H9 (cell line): ENCODE measurements around the gene RPS23. TPM values are rescaled to one million over a fixed set of nuclear protein-coding genes. Genes with fewer than 3 reads are reported as not detected.
A peak's percentile ranks its signal among the peaks of the same experiment; 100 is the strongest.

Source experiments
- DNase-seq: peaks from one replicate; pipeline ENCODE4 v3.0.0-alpha.2; 2017
- H2AFZ ChIP-seq: one replicate; pipeline ENCODE4 v1.6.1; 2013; ENCODE audit warnings: mild to moderate bottlenecking, low read length, control low read depth, moderate library complexity
- H2AK5ac ChIP-seq: 2 replicates; pipeline ENCODE4 v1.6.1; 2013; ENCODE audit warnings: low read length, control low read depth, mixed read lengths; ENCODE audit not compliant: insufficient read length
- H2BK120ac ChIP-seq: one replicate; pipeline ENCODE4 v1.6.1; 2013; ENCODE audit warnings: low read depth, mild to moderate bottlenecking, low read length, control low read depth, inconsistent platforms; ENCODE audit not compliant: poor library complexity, severe bottlenecking
- H2BK12ac ChIP-seq: 2 replicates; pipeline ENCODE4 v1.6.1; 2013; ENCODE audit warnings: low read length, control low read depth, mixed read lengths, low read depth; ENCODE audit not compliant: insufficient read length
- H2BK15ac ChIP-seq: 2 replicates; pipeline ENCODE4 v1.6.1; 2013; ENCODE audit warnings: low read depth, low read length, control low read depth
- H2BK20ac ChIP-seq: one replicate; pipeline ENCODE4 v1.6.1; 2013; ENCODE audit warnings: low read depth, mild to moderate bottlenecking, low read length, control low read depth, inconsistent platforms; ENCODE audit not compliant: poor library complexity, severe bottlenecking
- H2BK5ac ChIP-seq: 2 replicates; pipeline ENCODE4 v1.6.1; 2013; ENCODE audit warnings: low read length, control low read depth, mixed read lengths; ENCODE audit not compliant: insufficient read length
- H3K14ac ChIP-seq: 2 replicates; pipeline ENCODE4 v1.6.1; 2013; ENCODE audit warnings: low read length, control low read depth; ENCODE audit not compliant: insufficient read depth
- H3K18ac ChIP-seq: 2 replicates; pipeline ENCODE4 v1.6.1; 2013; ENCODE audit warnings: low read depth, mild to moderate bottlenecking, mixed read lengths, low read length, control low read depth; ENCODE audit not compliant: insufficient read length
- H3K23ac ChIP-seq: 2 replicates; pipeline ENCODE4 v1.6.1; 2013; ENCODE audit warnings: low read length, control low read depth, mixed read lengths, low read depth; ENCODE audit not compliant: insufficient read length
- H3K23me2 ChIP-seq: 2 replicates; pipeline ENCODE4 v1.6.1; 2013; ENCODE audit warnings: low read depth, mild to moderate bottlenecking, mixed read lengths, low read length, control low read depth; ENCODE audit not compliant: insufficient read length, poor library complexity, severe bottlenecking
- H3K27ac ChIP-seq: 2 replicates; pipeline ENCODE4 v1.5.1; 2013; ENCODE audit warnings: low read length, control low read depth, mixed read lengths, low read depth; ENCODE audit not compliant: insufficient read length
- H3K27me3 ChIP-seq: 2 replicates; pipeline ENCODE4 v1.6.1; 2013; ENCODE audit warnings: low read length, control low read depth, inconsistent platforms; ENCODE audit not compliant: insufficient read depth
- H3K4ac ChIP-seq: 2 replicates; pipeline ENCODE4 v1.6.1; 2013; ENCODE audit warnings: low read depth, mild to moderate bottlenecking, control low read depth, inconsistent platforms, low read length, moderate library complexity
- H3K4me1 ChIP-seq: 2 replicates; pipeline ENCODE4 v1.6.1; 2013; ENCODE audit warnings: low read length, control low read depth, inconsistent platforms; ENCODE audit not compliant: insufficient read depth
- H3K4me2 ChIP-seq: 2 replicates; pipeline ENCODE4 v1.6.1; 2013; ENCODE audit warnings: low read length, control low read depth, mixed read lengths; ENCODE audit not compliant: insufficient read length, insufficient read depth
- H3K56ac ChIP-seq: 2 replicates; pipeline ENCODE4 v1.6.1; 2013; ENCODE audit warnings: low read depth, mild to moderate bottlenecking, mixed read lengths, low read length, control low read depth; ENCODE audit not compliant: insufficient read length
- H3K79me1 ChIP-seq: 2 replicates; pipeline ENCODE4 v1.6.1; 2013; ENCODE audit warnings: low read depth, mild to moderate bottlenecking, moderate library complexity, low read length, control low read depth, inconsistent platforms; ENCODE audit not compliant: insufficient read depth, poor library complexity, severe bottlenecking
- H3K79me2 ChIP-seq: 2 replicates; pipeline ENCODE4 v1.6.1; 2013; ENCODE audit warnings: low read length, control low read depth, inconsistent platforms; ENCODE audit not compliant: insufficient read depth
- H3K9ac ChIP-seq: 2 replicates; pipeline ENCODE4 v1.6.1; 2013; ENCODE audit warnings: low read length, control low read depth, mixed read lengths; ENCODE audit not compliant: insufficient read length; ENCODE audit errors: extremely low read depth
- H3K9me3 ChIP-seq: one replicate; pipeline ENCODE4 v1.6.1; 2013; ENCODE audit warnings: low read depth, low read length, inconsistent platforms; ENCODE audit not compliant: control insufficient read depth
- H3T11ph ChIP-seq: one replicate; pipeline ENCODE4 v1.6.1; 2013; ENCODE audit warnings: mild to moderate bottlenecking, low read length, control low read depth, inconsistent platforms
- H4K20me1 ChIP-seq: one replicate; pipeline ENCODE4 v1.6.1; 2013; ENCODE audit not compliant: control insufficient read depth, insufficient read length, insufficient read depth
- H4K5ac ChIP-seq: 2 replicates; pipeline ENCODE4 v1.6.1; 2013; ENCODE audit warnings: low read depth, mild to moderate bottlenecking, mixed read lengths, low read length, control low read depth; ENCODE audit not compliant: insufficient read length
- H4K8ac ChIP-seq: replicated peaks from 2 replicates; pipeline ENCODE4 v1.6.1; 2013; ENCODE audit warnings: low read length, control low read depth, mixed read lengths, low read depth; ENCODE audit not compliant: insufficient read length
- H4K91ac ChIP-seq: 2 replicates; pipeline ENCODE4 v1.6.1; 2013; ENCODE audit warnings: low read depth, mild to moderate bottlenecking, moderate library complexity, mixed read lengths, low read length, control low read depth; ENCODE audit not compliant: insufficient read length
- H3K27ac Mint-ChIP-seq, 3 experiments: 2 replicates in 2 of 3; 3 replicates in 1 of 3; pipeline ENCODE4 v1.8.0; 2020 to 2021; ENCODE audit warnings: mixed read lengths in 3 of 3, mild to moderate bottlenecking in 1 of 3, moderate library complexity in 1 of 3
- H3K27me3 Mint-ChIP-seq: 2 replicates; pipeline ENCODE4 v1.8.0; 2021; ENCODE audit warnings: low read depth, mild to moderate bottlenecking, moderate library complexity, mixed read lengths
- H3K36me3 Mint-ChIP-seq, 3 experiments: 2 replicates in 2 of 3; 3 replicates in 1 of 3; pipeline ENCODE4 v1.8.0; 2020 to 2021; ENCODE audit warnings: low read depth in 3 of 3, mixed read lengths in 3 of 3; ENCODE audit not compliant: insufficient read depth in 1 of 3
- H3K4me1 Mint-ChIP-seq, 2 experiments: 2 replicates each; pipeline ENCODE4 v1.8.0; 2020; ENCODE audit warnings: mixed read lengths in 2 of 2
- H3K4me3 Mint-ChIP-seq, 2 experiments: 2 replicates in 1 of 2; 3 replicates in 1 of 2; pipeline ENCODE4 v1.8.0; 2020 to 2021; ENCODE audit warnings: mild to moderate bottlenecking in 2 of 2, mixed read lengths in 2 of 2, moderate library complexity in 1 of 2
- H3K9me3 Mint-ChIP-seq, 2 experiments: 2 replicates in 1 of 2; 3 replicates in 1 of 2; pipeline ENCODE4 v1.8.0; 2020; ENCODE audit warnings: mild to moderate bottlenecking in 2 of 2, mixed read lengths in 2 of 2, moderate library complexity in 1 of 2
- WGBS: extraction: QIAGEN DNeasy Blood & Tissue Kit; methylation state at CpG from one replicate; pipeline ENCODE4 v1.1.7; 2013; ENCODE audit warnings: missing lambda C conversion rate, low lambda C conversion rate, mixed read lengths; ENCODE audit not compliant: insufficient read length; ENCODE audit errors: extremely low coverage; 5-methylcytosine and 5-hydroxymethylcytosine counted together
- total RNA-seq: library from RNA; stranded (reverse); gene quantifications from 2 replicates; pipeline ENCODE4 v1.2.1, GENCODE V29; 2021
- TF ChIP-seq, protein P1 (sequence below): fragments of 200-600 bp; sonication (generic); conservative IDR thresholded peaks from 3 replicates; pipeline ENCODE4 v1.8.0; 2021; ENCODE audit warnings: antibody characterized with exemption, mild to moderate bottlenecking

Gene RPS23
- total RNA-seq, 1 experiment from 2014 or later, result 2,916 TPM

DNA sequence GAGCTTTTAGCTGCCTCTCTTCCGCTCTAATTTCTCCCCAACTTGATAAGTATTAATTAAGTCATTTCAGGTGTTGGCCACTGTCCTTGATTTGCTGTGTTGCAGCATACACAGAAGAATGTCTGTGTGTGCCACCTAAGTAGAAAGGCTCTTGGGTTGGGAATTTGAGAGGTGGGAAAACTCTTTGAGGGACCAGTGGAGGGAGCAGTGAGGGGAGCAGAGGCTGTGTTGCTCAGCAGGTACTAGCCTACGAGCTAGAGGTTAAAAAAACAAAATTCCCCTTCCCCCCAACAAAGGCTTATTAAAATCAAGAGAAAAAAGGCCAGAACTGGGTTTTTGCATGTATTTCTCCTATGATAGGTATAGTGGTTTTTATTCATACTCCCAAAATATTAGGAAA is 20.9 kb downstream of the RPS23 start:
- H3K27ac ChIP-seq, result no peak overlapping the region

More for the DNA sequence above, 20.9 kb downstream of the RPS23 start:
- Histone ChIP-seq H2AK5ac (no peak overlapping the region), H2AFZ (no peak overlapping the region), H2BK20ac (no peak overlapping the region), H3K14ac (no peak overlapping the region), H2BK12ac (no peak overlapping the region), H3K23ac (no peak overlapping the region), H3K27me3 (no peaks in the 10 kb centered on the region), H3T11ph (no peak overlapping the region), H4K91ac (no peak overlapping the region), H3K18ac (no peak overlapping the region), H3K79me2 (no peaks in the 10 kb centered on the region), H3K23me2 (no peaks in the 10 kb centered on the region), H3K9me3 (no peaks in the 10 kb centered on the region), H3K56ac (no peak overlapping the region), H4K5ac (no peak overlapping the region), H4K8ac (no peak overlapping the region), H4K20me1 (no peaks in the 10 kb centered on the region), H3K79me1 (no peaks in the 10 kb centered on the region), H2BK5ac (no peak overlapping the region), H3K9ac (no peak overlapping the region), H2BK120ac (no peak overlapping the region), H3K4me2 (no peak overlapping the region), H2BK15ac (no peak overlapping the region), H3K4ac (no peak overlapping the region), H3K4me1 (peaks cover 3% of the 10 kb centered on the region)
- H3K4me3 Mint-ChIP-seq, result no peak overlapping the region
- TF ChIP-seq, protein P1, sequence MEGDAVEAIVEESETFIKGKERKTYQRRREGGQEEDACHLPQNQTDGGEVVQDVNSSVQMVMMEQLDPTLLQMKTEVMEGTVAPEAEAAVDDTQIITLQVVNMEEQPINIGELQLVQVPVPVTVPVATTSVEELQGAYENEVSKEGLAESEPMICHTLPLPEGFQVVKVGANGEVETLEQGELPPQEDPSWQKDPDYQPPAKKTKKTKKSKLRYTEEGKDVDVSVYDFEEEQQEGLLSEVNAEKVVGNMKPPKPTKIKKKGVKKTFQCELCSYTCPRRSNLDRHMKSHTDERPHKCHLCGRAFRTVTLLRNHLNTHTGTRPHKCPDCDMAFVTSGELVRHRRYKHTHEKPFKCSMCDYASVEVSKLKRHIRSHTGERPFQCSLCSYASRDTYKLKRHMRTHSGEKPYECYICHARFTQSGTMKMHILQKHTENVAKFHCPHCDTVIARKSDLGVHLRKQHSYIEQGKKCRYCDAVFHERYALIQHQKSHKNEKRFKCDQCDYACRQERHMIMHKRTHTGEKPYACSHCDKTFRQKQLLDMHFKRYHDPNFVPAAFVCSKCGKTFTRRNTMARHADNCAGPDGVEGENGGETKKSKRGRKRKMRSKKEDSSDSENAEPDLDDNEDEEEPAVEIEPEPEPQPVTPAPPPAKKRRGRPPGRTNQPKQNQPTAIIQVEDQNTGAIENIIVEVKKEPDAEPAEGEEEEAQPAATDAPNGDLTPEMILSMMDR, result peak; percentile 29
- no peak for DNase-seq
- H3K27me3 Mint-ChIP-seq, result no peaks in the 10 kb centered on the region
- H3K27ac Mint-ChIP-seq, result no peak overlapping the region; a peak in 1 of 7 replicates
- H3K36me3 Mint-ChIP-seq, result peaks cover 0 to 3% (median 0%) of the 10 kb centered on the region in 3 experiments; a peak in 2 of 7 replicates
- H3K9me3 Mint-ChIP-seq, result no peaks in the 10 kb centered on the region
- no CpG with 5 or more reads among the region's 2 CpGs for WGBS
- peaks cover 30 to 32% of the 10 kb centered on the region in 2 experiments for H3K4me1 Mint-ChIP-seq
